Activated CD8-positive, alpha-beta T cell treated with anti-CD3 and anti-CD28 coated beads for 36 hours (primary cell): ENCODE results near the gene DLGAP1. TPM values are rescaled to one million over a fixed set of nuclear protein-coding genes. Genes with fewer than 3 reads are reported as not detected.

Experiments used
- ATAC-seq: fragments of 200-7000 bp; cut with Tn5 transposase; one replicate; pipeline ENCODE4 v1.10.0; 2021; ENCODE audit warnings: mild to moderate bottlenecking, moderate library complexity
- CTCF ChIA-PET: fragments of 350-600 bp; sonication (Branson Sonifier 250); formaldehyde crosslinking; loops from one replicate; lab custom pipeline; 2021; ENCODE audit warnings: antibody characterized with exemption; lab: Charles Lee
- POLR2A ChIA-PET: fragments of 350-600 bp; sonication (Branson Sonifier 250); formaldehyde crosslinking; loops from one replicate; lab custom pipeline; 2021; ENCODE audit warnings: antibody characterized with exemption; lab: Charles Lee
- DNase-seq: peaks from one replicate; pipeline ENCODE4 v3.0.0-alpha.2; 2020
- H3K27ac Mint-ChIP-seq: one replicate; pipeline ENCODE4 v1.8.0; 2021; ENCODE audit warnings: mild to moderate bottlenecking, mixed read lengths
- H3K27me3 Mint-ChIP-seq: one replicate; pipeline ENCODE4 v1.8.0; 2021; ENCODE audit warnings: mixed read lengths
- H3K36me3 Mint-ChIP-seq: one replicate; pipeline ENCODE4 v1.8.0; 2021; ENCODE audit warnings: low read depth, mixed read lengths
- H3K4me1 Mint-ChIP-seq: one replicate; pipeline ENCODE4 v1.8.0; 2021; ENCODE audit warnings: low read depth, mixed read lengths
- H3K4me3 Mint-ChIP-seq: one replicate; pipeline ENCODE4 v1.8.0; 2021; ENCODE audit warnings: mild to moderate bottlenecking, moderate library complexity, mixed read lengths
- H3K9me3 Mint-ChIP-seq: one replicate; pipeline ENCODE4 v1.8.0; 2021; ENCODE audit warnings: mixed read lengths
- CTCF ChIP-seq: fragments of 200-600 bp; IDR thresholded peaks from one replicate; pipeline ENCODE4 v1.8.0; 2022; ENCODE audit warnings: antibody characterized with exemption, mild to moderate bottlenecking
- intact Hi-C: fragments of 100-400 bp; cut with micrococcal nuclease; formaldehyde crosslinking; loops from one replicate; pipeline ENCODE4 v1.10.0; 2022
- total RNA-seq, 2 experiments: library from RNA; stranded (reverse); gene quantifications; one replicate each; pipeline ENCODE4 v1.2.3, GENCODE V29; 2021

The DLGAP1 gene
- total RNA-seq, 2 experiments from 2014 or later, result not detected

- CTCF ChIA-PET, result interaction anchor here (2.6 kb wide), 1 partner anchor 21 kb away, joined by 10 read pairs; no protein-coding TSS in a partner anchor
- Mint-ChIP-seq H3K4me3 (no peak overlapping the region), H3K27ac (no peak overlapping the region), H3K36me3 (no peaks in the 10 kb centered on the region), H3K27me3 (peaks cover 8% of the 10 kb centered on the region), H3K9me3 (no peaks in the 10 kb centered on the region), H3K4me1 (peaks cover 2% of the 10 kb centered on the region)
- DNase-seq (no peak), ATAC-seq (no peak)
- no peak for TF ChIP-seq CTCF
- intact Hi-C loops, result no loop called here
- POLR2A ChIA-PET, result no interaction called here
Observed at GRCh38 chr18:3792711-3793110, 662.4 kb downstream of the DLGAP1 start.

- ChIA-PET POLR2A (no interaction called here), CTCF (no interaction called here)
- H3K4me1 Mint-ChIP-seq, result peaks cover 2% of the 10 kb centered on the region
- no peaks in the 10 kb centered on the region for H3K36me3 Mint-ChIP-seq
- peaks cover 11% of the 10 kb centered on the region for H3K27me3 Mint-ChIP-seq
- no peak overlapping the region for H3K27ac Mint-ChIP-seq
- ATAC-seq (no peak), DNase-seq (no peak)
- intact Hi-C loops, result no loop called here
- no peaks in the 10 kb centered on the region for H3K9me3 Mint-ChIP-seq
- no peak overlapping the region for H3K4me3 Mint-ChIP-seq
- TF ChIP-seq CTCF, result no peak
Observed at GRCh38 chr18:3791238-3791637, 663.9 kb downstream of the DLGAP1 start.

GRCh38 chr18:3790703-3791102 is 664.4 kb downstream of the DLGAP1 start:
- H3K27ac Mint-ChIP-seq, result no peak overlapping the region
- DNase-seq (no peak), ATAC-seq (no peak)
- no peaks in the 10 kb centered on the region for H3K9me3 Mint-ChIP-seq
- no peak for TF ChIP-seq CTCF
- peaks cover 11% of the 10 kb centered on the region for H3K27me3 Mint-ChIP-seq
- H3K4me3 Mint-ChIP-seq, result no peak overlapping the region
- intact Hi-C loops, result no loop called here
- no peaks in the 10 kb centered on the region for H3K36me3 Mint-ChIP-seq
- peaks cover 2% of the 10 kb centered on the region for H3K4me1 Mint-ChIP-seq
- ChIA-PET POLR2A (no interaction called here), CTCF (interaction anchor here (1.3 kb wide), 1 partner anchor 19 kb away, joined by 7 read pairs; no protein-coding TSS in a partner anchor)

GRCh38 chr18:3789525-3789924 is 665.6 kb downstream of the DLGAP1 start:
- ATAC-seq, result no peak
- no peak for DNase-seq

GRCh38 chr18:3784949-3785348 is 670.2 kb downstream of the DLGAP1 start:
- no peaks in the 10 kb centered on the region for H3K4me1 Mint-ChIP-seq
- DNase-seq, result no peak
- POLR2A ChIA-PET, result no interaction called here
- intact Hi-C loops, result no loop called here
- ATAC-seq, result no peak
- no peak overlapping the region for H3K27ac Mint-ChIP-seq
- no peaks in the 10 kb centered on the region for H3K9me3 Mint-ChIP-seq
- TF ChIP-seq CTCF, result no peak
- H3K4me3 Mint-ChIP-seq, result no peak overlapping the region
- no peaks in the 10 kb centered on the region for H3K36me3 Mint-ChIP-seq
- CTCF ChIA-PET, result no interaction called here
- peaks cover 8% of the 10 kb centered on the region for H3K27me3 Mint-ChIP-seq

More at GRCh38 chr18:3789525-3789924, 665.6 kb downstream of the DLGAP1 start:
- ChIA-PET POLR2A (no interaction called here), CTCF (interaction anchor here (1.3 kb wide), 1 partner anchor 18 kb away, joined by 7 read pairs; no protein-coding TSS in a partner anchor)
- intact Hi-C loops, result no loop called here
- no peak for TF ChIP-seq CTCF
- Mint-ChIP-seq H3K36me3 (no peaks in the 10 kb centered on the region), H3K4me3 (no peak overlapping the region), H3K27ac (no peak overlapping the region), H3K9me3 (no peaks in the 10 kb centered on the region), H3K4me1 (peaks cover 2% of the 10 kb centered on the region), H3K27me3 (peaks cover 9% of the 10 kb centered on the region)
